CD14-positive monocyte (primary cell): Measurements from ENCODE around the gene SH3RF1. TPM values are rescaled to one million over a fixed set of nuclear protein-coding genes. Genes with fewer than 3 reads are reported as not detected.
A peak's percentile ranks its signal among the peaks of the same experiment; 100 is the strongest.

Experiments used
- DNase-seq, 3 donors: peaks; one replicate each; pipeline ENCODE4 v3.0.0-alpha.2; 2011 to 2022
- H2AFZ ChIP-seq: 2 replicates; pipeline ENCODE4 v1.6.0; 2012; ENCODE audit warnings: mild to moderate bottlenecking, low read depth, low read length, inconsistent platforms; ENCODE audit not compliant: insufficient read depth, poor library complexity, severe bottlenecking
- H3K27ac ChIP-seq, 2 donors: 1 replicate in 1 of 2; 2 replicates in 1 of 2; pipeline ENCODE4 v1.5.1; 2012 to 2013; ENCODE audit warnings: low read length in 2 of 2, control low read depth in 1 of 2, inconsistent platforms in 1 of 2, low read depth in 1 of 2, mild to moderate bottlenecking in 1 of 2
- H3K27me3 ChIP-seq, 2 donors: one replicate each; pipeline versions ENCODE4 v1.6.0 to v1.6.1; 2011 to 2013; ENCODE audit warnings: low read length in 2 of 2; ENCODE audit not compliant: control insufficient read depth in 2 of 2, insufficient read depth in 2 of 2
- H3K36me3 ChIP-seq, 2 donors: replicated peaks in 1 of 2; 1 replicate in 1 of 2; 2 replicates in 1 of 2; pipeline versions ENCODE4 v1.5.1 to v1.6.1; 2012 to 2013; ENCODE audit warnings: low read length in 2 of 2, control low read depth in 1 of 2, inconsistent platforms in 1 of 2, mild to moderate bottlenecking in 1 of 2; ENCODE audit not compliant: insufficient read depth in 2 of 2, control insufficient read depth in 1 of 2
- H3K4me1 ChIP-seq, 2 donors: 1 replicate in 1 of 2; 2 replicates in 1 of 2; pipeline versions ENCODE4 v1.5.1 to v1.6.1; 2012 to 2013; ENCODE audit warnings: low read length in 2 of 2, control low read depth in 1 of 2, inconsistent platforms in 1 of 2, mild to moderate bottlenecking in 1 of 2, moderate library complexity in 1 of 2; ENCODE audit not compliant: insufficient read depth in 2 of 2, control insufficient read depth in 1 of 2
- H3K4me2 ChIP-seq: replicated peaks from 2 replicates; pipeline ENCODE3; 2012; ENCODE audit warnings: low read length, moderate library complexity, mild to moderate bottlenecking; ENCODE audit not compliant: poor library complexity, severe bottlenecking; ENCODE audit errors: extremely low read depth
- H3K4me3 ChIP-seq, 3 experiments: fragments of 200-600 bp in 1 of 3; sonication (generic) in 1 of 3; replicated peaks in 1 of 3; 1 replicate in 2 of 3; 2 replicates in 1 of 3; pipeline ENCODE4 v1.5.1; 2011 to 2013; ENCODE audit warnings: low read length in 3 of 3, mild to moderate bottlenecking in 3 of 3, control low read depth in 2 of 3, low read depth in 2 of 3, inconsistent platforms in 1 of 3, moderate library complexity in 1 of 3
- H3K79me2 ChIP-seq: 2 replicates; pipeline ENCODE4 v1.6.0; 2012; ENCODE audit warnings: mild to moderate bottlenecking, control low read depth, inconsistent platforms, low read length, moderate library complexity; ENCODE audit not compliant: insufficient read depth
- H3K9ac ChIP-seq: 2 replicates; pipeline ENCODE4 v1.6.0; 2017; ENCODE audit warnings: low read length, mild to moderate bottlenecking; ENCODE audit not compliant: insufficient read depth, poor library complexity, severe bottlenecking
- H3K9me3 ChIP-seq, 2 donors: replicated peaks in 1 of 2; 1 replicate in 1 of 2; 2 replicates in 1 of 2; pipeline versions ENCODE4 v1.5.1 to v1.6.1; 2012 to 2013; ENCODE audit warnings: low read length in 2 of 2, control low read depth in 1 of 2; ENCODE audit not compliant: control insufficient read depth in 1 of 2, insufficient read depth in 1 of 2
- H4K20me1 ChIP-seq: 2 replicates; pipeline ENCODE4 v1.6.0; 2012; ENCODE audit warnings: mild to moderate bottlenecking, low read length, control low read depth, moderate library complexity; ENCODE audit not compliant: insufficient read depth
- H3K27ac Mint-ChIP-seq, 7 donors: one replicate each; pipeline ENCODE4 v1.8.0; 2020; ENCODE audit warnings: mild to moderate bottlenecking in 7 of 7, mixed read lengths in 7 of 7, moderate library complexity in 6 of 7, inconsistent platforms in 2 of 7
- H3K27me3 Mint-ChIP-seq, 3 donors: one replicate each; pipeline ENCODE4 v1.8.0; 2021 to 2022; ENCODE audit warnings: low read depth in 3 of 3, mild to moderate bottlenecking in 3 of 3, mixed read lengths in 3 of 3, moderate library complexity in 3 of 3, inconsistent platforms in 1 of 3
- H3K36me3 Mint-ChIP-seq, 2 donors: one replicate each; pipeline ENCODE4 v1.8.0; 2020; ENCODE audit warnings: mixed read lengths in 2 of 2, inconsistent platforms in 1 of 2, mild to moderate bottlenecking in 1 of 2
- H3K4me1 Mint-ChIP-seq: one replicate; pipeline ENCODE4 v1.8.0; 2020; ENCODE audit warnings: mild to moderate bottlenecking, mixed read lengths
- H3K4me3 Mint-ChIP-seq, 2 donors: one replicate each; pipeline ENCODE4 v1.8.0; 2020; ENCODE audit warnings: mild to moderate bottlenecking in 2 of 2, mixed read lengths in 2 of 2, moderate library complexity in 1 of 2
- H3K9me3 Mint-ChIP-seq, 7 donors: one replicate each; pipeline ENCODE4 v1.8.0; 2020 to 2022; ENCODE audit warnings: mixed read lengths in 7 of 7, mild to moderate bottlenecking in 6 of 7, moderate library complexity in 6 of 7, inconsistent platforms in 2 of 7
- CTCF ChIP-seq: fragments of 200-600 bp; IDR thresholded peaks from one replicate; pipeline ENCODE4 v1.8.0; 2022; ENCODE audit warnings: antibody characterized with exemption, mild to moderate bottlenecking
- WGBS: methylation state at CpG from one replicate; pipeline ENCODE4 v1.1.5; 2013; ENCODE audit warnings: missing lambda C conversion rate; ENCODE audit not compliant: insufficient coverage; 5-methylcytosine and 5-hydroxymethylcytosine counted together
- intact Hi-C, 2 donors: fragments of 100-400 bp; cut with micrococcal nuclease; formaldehyde crosslinking; loops; one replicate each; pipeline versions ENCODE4 v1.15.0 to v1.15.1; 2023
- polyA plus RNA-seq, 3 donors: library from polyadenylated mRNA; depleted of rRNA in 1 of 3; unstranded in 2 of 3; stranded (reverse) in 1 of 3; fragments of 300-500 nt in 2 of 3; fragments of >200 nt in 1 of 3; fragmentation: Illumina TruSeq in 2 of 3; gene quantifications; 1 replicate in 2 of 3; 2 replicates in 1 of 3; pipeline ENCODE4 v1.2.3, GENCODE V29; 2012 to 2021

SH3RF1 gene
- polyA plus RNA-seq, 3 donors = 3.1 to 4.7 (median 4.4) TPM

- no peak overlapping the region for H3K9ac ChIP-seq
- no peaks in the 10 kb centered on the region for H3K79me2 ChIP-seq
- no peak overlapping the region for H3K4me3 Mint-ChIP-seq
- H3K4me2 ChIP-seq = no peak overlapping the region
- no peaks in the 10 kb centered on the region for H3K27me3 ChIP-seq
- intact Hi-C loops = no loop called here
- no peak for TF ChIP-seq CTCF
- H4K20me1 ChIP-seq = no peaks in the 10 kb centered on the region
- H3K36me3 Mint-ChIP-seq = peaks cover 22 to 23% of the 10 kb centered on the region in 2 donors
- H3K4me3 ChIP-seq = no peak overlapping the region
- peaks cover 0 to 2% (median 0%) of the 10 kb centered on the region in 7 donors for H3K9me3 Mint-ChIP-seq
- peaks cover 2% of the 10 kb centered on the region for H3K4me1 Mint-ChIP-seq
- WGBS = 100% methylated on average over 2 of the region's 3 CpGs
- H3K27me3 Mint-ChIP-seq = no peaks in the 10 kb centered on the region
- H3K9me3 ChIP-seq = no peaks in the 10 kb centered on the region
- no peak for DNase-seq
- no peaks in the 10 kb centered on the region for H3K4me1 ChIP-seq
- peaks cover 5 to 21% of the 10 kb centered on the region in 2 donors for H3K36me3 ChIP-seq
- no peak overlapping the region for H3K27ac ChIP-seq
- H3K27ac Mint-ChIP-seq = no peak overlapping the region
- no peak overlapping the region for H2AFZ ChIP-seq
Observed at GRCh38 chr4:169159624-169160171, 111.1 kb downstream of the SH3RF1 start.

GRCh38 chr4:169158861-169159260, 111.9 kb downstream of the SH3RF1 start:
- Histone ChIP-seq H4K20me1 (no peaks in the 10 kb centered on the region), H3K4me3 (no peak overlapping the region), H3K4me1 (no peaks in the 10 kb centered on the region), H3K36me3 (peaks cover 12 to 30% of the 10 kb centered on the region in 2 donors), H2AFZ (no peak overlapping the region), H3K79me2 (no peaks in the 10 kb centered on the region), H3K27me3 (no peaks in the 10 kb centered on the region), H3K9ac (no peak overlapping the region), H3K27ac (no peak overlapping the region), H3K9me3 (no peaks in the 10 kb centered on the region), H3K4me2 (no peak overlapping the region)
- peaks cover 2% of the 10 kb centered on the region for H3K4me1 Mint-ChIP-seq
- intact Hi-C loops = no loop called here
- H3K27me3 Mint-ChIP-seq = peaks cover 0 to 1% (median 0%) of the 10 kb centered on the region in 3 donors
- H3K36me3 Mint-ChIP-seq = peaks cover 24 to 31% of the 10 kb centered on the region in 2 donors
- H3K4me3 Mint-ChIP-seq = no peak overlapping the region
- no peak for TF ChIP-seq CTCF
- peaks cover 0 to 2% (median 0%) of the 10 kb centered on the region in 7 donors for H3K9me3 Mint-ChIP-seq
- 100% methylated on average over 1 of the region's 2 CpGs for whole genome bisulfite sequencing
- no peak for DNase-seq
- peak overlapping the region in 1 of 7 donors; percentile 62 for H3K27ac Mint-ChIP-seq
